ENCODE data around the gene MX1. TPM values are rescaled to one million over a fixed set of nuclear protein-coding genes. Genes with fewer than 3 reads are reported as not detected.

The MX1 gene
- polyA plus RNA-seq, 1 donor from 2014 or later: 0.07 TPM

DNA sequence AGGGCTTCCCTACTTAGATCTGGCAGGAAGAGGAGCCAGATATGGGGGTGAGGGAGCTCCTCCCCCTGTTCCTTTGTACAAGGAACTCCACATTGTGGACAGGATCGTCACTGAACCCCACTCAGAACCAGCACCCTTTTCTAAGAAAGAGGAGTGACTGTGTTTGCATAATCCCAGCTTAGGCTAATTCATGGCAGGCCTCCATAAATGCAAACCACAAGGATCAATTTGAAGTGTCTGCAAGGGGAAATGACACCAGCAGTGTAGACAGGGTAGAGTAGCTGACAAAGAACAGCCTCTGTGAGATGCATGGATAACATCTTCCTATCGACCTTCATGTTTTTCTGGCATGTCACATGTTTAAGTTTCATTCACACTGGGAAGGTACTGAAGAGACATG lies 11.7 kb downstream of the MX1 start:
- Histone ChIP-seq H3F3A (ENCODE audit: insufficient read depth, low read length, poor library complexity, severe bottlenecking) (no peaks in the 10 kb centered on the region), H3K79me2 (replicated peaks; ENCODE audit: insufficient read depth, low read length) (no peaks in the 10 kb centered on the region), H3K27ac (ENCODE audit: low read length) (no peak overlapping the region), H3K4me2 (ENCODE audit: low read length) (no peak overlapping the region), H3K9me3 (ENCODE audit: low read length) (no peaks in the 10 kb centered on the region), H3K27me3 (ENCODE audit: insufficient read depth, low read depth, low read length) (no peaks in the 10 kb centered on the region), H2AFZ (ENCODE audit: low read depth, low read length) (no peak overlapping the region), H3K9me2 (ENCODE audit: insufficient read depth, low read length) (no peaks in the 10 kb centered on the region), H3K4me3 (ENCODE audit: low read length) (no peak overlapping the region), H3K9ac (ENCODE audit: low read length) (no peak overlapping the region), H4K20me1 (ENCODE audit: insufficient read depth) (no peaks in the 10 kb centered on the region), H3K36me3 (ENCODE audit: insufficient read depth, low read length) (no peaks in the 10 kb centered on the region)
- TF ChIP-seq, protein P1, sequence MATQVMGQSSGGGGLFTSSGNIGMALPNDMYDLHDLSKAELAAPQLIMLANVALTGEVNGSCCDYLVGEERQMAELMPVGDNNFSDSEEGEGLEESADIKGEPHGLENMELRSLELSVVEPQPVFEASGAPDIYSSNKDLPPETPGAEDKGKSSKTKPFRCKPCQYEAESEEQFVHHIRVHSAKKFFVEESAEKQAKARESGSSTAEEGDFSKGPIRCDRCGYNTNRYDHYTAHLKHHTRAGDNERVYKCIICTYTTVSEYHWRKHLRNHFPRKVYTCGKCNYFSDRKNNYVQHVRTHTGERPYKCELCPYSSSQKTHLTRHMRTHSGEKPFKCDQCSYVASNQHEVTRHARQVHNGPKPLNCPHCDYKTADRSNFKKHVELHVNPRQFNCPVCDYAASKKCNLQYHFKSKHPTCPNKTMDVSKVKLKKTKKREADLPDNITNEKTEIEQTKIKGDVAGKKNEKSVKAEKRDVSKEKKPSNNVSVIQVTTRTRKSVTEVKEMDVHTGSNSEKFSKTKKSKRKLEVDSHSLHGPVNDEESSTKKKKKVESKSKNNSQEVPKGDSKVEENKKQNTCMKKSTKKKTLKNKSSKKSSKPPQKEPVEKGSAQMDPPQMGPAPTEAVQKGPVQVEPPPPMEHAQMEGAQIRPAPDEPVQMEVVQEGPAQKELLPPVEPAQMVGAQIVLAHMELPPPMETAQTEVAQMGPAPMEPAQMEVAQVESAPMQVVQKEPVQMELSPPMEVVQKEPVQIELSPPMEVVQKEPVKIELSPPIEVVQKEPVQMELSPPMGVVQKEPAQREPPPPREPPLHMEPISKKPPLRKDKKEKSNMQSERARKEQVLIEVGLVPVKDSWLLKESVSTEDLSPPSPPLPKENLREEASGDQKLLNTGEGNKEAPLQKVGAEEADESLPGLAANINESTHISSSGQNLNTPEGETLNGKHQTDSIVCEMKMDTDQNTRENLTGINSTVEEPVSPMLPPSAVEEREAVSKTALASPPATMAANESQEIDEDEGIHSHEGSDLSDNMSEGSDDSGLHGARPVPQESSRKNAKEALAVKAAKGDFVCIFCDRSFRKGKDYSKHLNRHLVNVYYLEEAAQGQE (IDR thresholded peaks at IDR 0.05; ENCODE audit: borderline replicate concordance): no peak
- TF ChIP-seq SMC3 (conservative IDR thresholded peaks at IDR 0.05; ENCODE audit: poor library complexity) (no peak), EZH2 (IDR thresholded peaks at IDR 0.05; ENCODE audit: borderline replicate concordance, insufficient read depth, low read length, poor library complexity, severe bottlenecking) (no peak), POLR2AphosphoS5 (IDR thresholded peaks at IDR 0.05) (no peak), RAD21 (conservative IDR thresholded peaks at IDR 0.05) (no peak), EP300 (conservative IDR thresholded peaks at IDR 0.05; ENCODE audit: poor library complexity, severe bottlenecking) (no peak), TAF1 (IDR thresholded peaks at IDR 0.05; ENCODE audit: low read depth) (no peak), MXI1 (conservative IDR thresholded peaks at IDR 0.05; ENCODE audit: poor library complexity, severe bottlenecking) (no peak)
- TF ChIP-seq, protein P2, sequence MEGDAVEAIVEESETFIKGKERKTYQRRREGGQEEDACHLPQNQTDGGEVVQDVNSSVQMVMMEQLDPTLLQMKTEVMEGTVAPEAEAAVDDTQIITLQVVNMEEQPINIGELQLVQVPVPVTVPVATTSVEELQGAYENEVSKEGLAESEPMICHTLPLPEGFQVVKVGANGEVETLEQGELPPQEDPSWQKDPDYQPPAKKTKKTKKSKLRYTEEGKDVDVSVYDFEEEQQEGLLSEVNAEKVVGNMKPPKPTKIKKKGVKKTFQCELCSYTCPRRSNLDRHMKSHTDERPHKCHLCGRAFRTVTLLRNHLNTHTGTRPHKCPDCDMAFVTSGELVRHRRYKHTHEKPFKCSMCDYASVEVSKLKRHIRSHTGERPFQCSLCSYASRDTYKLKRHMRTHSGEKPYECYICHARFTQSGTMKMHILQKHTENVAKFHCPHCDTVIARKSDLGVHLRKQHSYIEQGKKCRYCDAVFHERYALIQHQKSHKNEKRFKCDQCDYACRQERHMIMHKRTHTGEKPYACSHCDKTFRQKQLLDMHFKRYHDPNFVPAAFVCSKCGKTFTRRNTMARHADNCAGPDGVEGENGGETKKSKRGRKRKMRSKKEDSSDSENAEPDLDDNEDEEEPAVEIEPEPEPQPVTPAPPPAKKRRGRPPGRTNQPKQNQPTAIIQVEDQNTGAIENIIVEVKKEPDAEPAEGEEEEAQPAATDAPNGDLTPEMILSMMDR (IDR thresholded peaks at IDR 0.05; ENCODE audit: poor library complexity, severe bottlenecking): no peak

DNA sequence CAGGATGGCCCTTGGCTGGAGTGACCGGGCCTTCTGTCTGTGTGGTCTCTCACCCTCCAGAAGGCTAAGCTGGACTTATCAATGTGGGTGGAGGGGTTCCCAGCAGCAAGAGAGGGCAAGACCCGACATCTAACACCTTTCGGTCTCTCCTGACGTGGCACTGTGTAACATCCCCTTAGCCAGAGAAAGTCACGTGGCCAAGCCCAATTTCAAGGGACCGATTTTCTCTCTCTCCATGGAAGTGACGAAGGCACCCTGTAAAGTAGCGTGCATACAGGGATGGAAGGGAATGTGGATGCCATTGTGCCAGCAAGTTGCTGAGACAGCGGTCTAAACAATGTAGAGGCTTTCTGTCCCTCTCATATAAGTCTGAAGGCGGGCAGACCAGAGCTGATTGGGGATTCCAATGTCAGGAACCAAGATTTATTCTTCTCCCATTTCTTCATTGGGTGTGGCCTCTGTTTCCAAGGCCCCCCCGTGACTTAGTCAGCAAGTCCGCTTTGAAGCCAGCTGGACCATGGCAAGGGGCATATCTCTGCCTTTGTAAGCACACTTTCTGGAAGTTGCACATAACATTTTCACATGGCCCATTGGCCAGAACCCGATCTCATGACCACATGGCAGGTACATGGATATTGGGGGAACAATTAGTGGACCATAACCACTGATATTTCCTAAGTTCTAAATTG lies 12.5 kb downstream of the MX1 start:
- Histone ChIP-seq H3K27ac (ENCODE audit: low read length) (no peak overlapping the region), H3K36me3 (ENCODE audit: insufficient read depth, low read length) (no peaks in the 10 kb centered on the region), H3K9ac (ENCODE audit: low read length) (no peak overlapping the region), H3K4me3 (ENCODE audit: low read length) (no peak overlapping the region), H2AFZ (ENCODE audit: low read depth, low read length) (no peak overlapping the region), H4K20me1 (ENCODE audit: insufficient read depth) (no peaks in the 10 kb centered on the region), H3F3A (ENCODE audit: insufficient read depth, low read length, poor library complexity, severe bottlenecking) (no peaks in the 10 kb centered on the region), H3K4me2 (ENCODE audit: low read length) (no peak overlapping the region), H3K9me3 (ENCODE audit: low read length) (no peaks in the 10 kb centered on the region), H3K79me2 (replicated peaks; ENCODE audit: insufficient read depth, low read length) (no peaks in the 10 kb centered on the region), H3K27me3 (ENCODE audit: insufficient read depth, low read depth, low read length) (no peaks in the 10 kb centered on the region), H3K9me2 (ENCODE audit: insufficient read depth, low read length) (no peaks in the 10 kb centered on the region)
- TF ChIP-seq MXI1 (conservative IDR thresholded peaks at IDR 0.05; ENCODE audit: poor library complexity, severe bottlenecking) (no peak), RAD21 (conservative IDR thresholded peaks at IDR 0.05) (no peak), EZH2 (IDR thresholded peaks at IDR 0.05; ENCODE audit: borderline replicate concordance, insufficient read depth, low read length, poor library complexity, severe bottlenecking) (no peak), POLR2AphosphoS5 (IDR thresholded peaks at IDR 0.05) (no peak), EP300 (conservative IDR thresholded peaks at IDR 0.05; ENCODE audit: poor library complexity, severe bottlenecking) (no peak), SMC3 (conservative IDR thresholded peaks at IDR 0.05; ENCODE audit: poor library complexity) (no peak), TAF1 (IDR thresholded peaks at IDR 0.05; ENCODE audit: low read depth) (no peak)
- TF ChIP-seq, protein P1 (IDR thresholded peaks at IDR 0.05; ENCODE audit: borderline replicate concordance): no peak
- TF ChIP-seq, protein P2 (IDR thresholded peaks at IDR 0.05; ENCODE audit: poor library complexity, severe bottlenecking): no peak
